HEK293 (cell line): Measurements from ENCODE around the gene C1QL1.

ENCODE experiments used
- CTCF ChIA-PET: fragments of 350-600 bp; formaldehyde crosslinking; extraction: SDS; loops from one replicate; lab custom pipeline; 2021; ENCODE audit warnings: antibody characterized with exemption; lab: Yijun Ruan, JAX
- POLR2A ChIA-PET: fragments of 300-600 bp; formaldehyde crosslinking; extraction: SDS; loops from one replicate; lab custom pipeline; 2020; ENCODE audit warnings: antibody characterized with exemption, inconsistent platforms; lab: Yijun Ruan, JAX
- H3K27ac ChIP-seq: fragments of 200-500 bp; sonication (Bioruptor generic); 2 replicates; pipeline ENCODE4 v1.5.1; 2014; ENCODE audit warnings: low read depth, low read length, control low read depth, inconsistent platforms; ENCODE audit errors: extremely low read depth
- H3K36me3 ChIP-seq, 2 experiments: fragments of 200-500 bp in 1 of 2; sonication (Bioruptor generic) in 1 of 2; 1 replicate in 1 of 2; 2 replicates in 1 of 2; pipeline ENCODE4 v1.5.1; 2014 to 2017; ENCODE audit warnings: inconsistent platforms in 2 of 2, low read length in 2 of 2; ENCODE audit not compliant: control insufficient read depth in 2 of 2, insufficient read depth in 1 of 2
- H3K4me1 ChIP-seq: fragments of 200-500 bp; sonication (Bioruptor generic); 2 replicates; pipeline ENCODE4 v1.5.1; 2014; ENCODE audit warnings: mild to moderate bottlenecking, low read length, inconsistent platforms; ENCODE audit not compliant: control insufficient read depth, insufficient read depth
- H3K4me3 ChIP-seq: 2 replicates; pipeline ENCODE4 v1.5.1; 2011; ENCODE audit warnings: low read depth, mild to moderate bottlenecking, control low read depth, low read length, moderate library complexity
- H3K9me3 ChIP-seq: fragments of 200-500 bp; sonication (Bioruptor generic); 2 replicates; pipeline ENCODE4 v1.5.1; 2014; ENCODE audit warnings: low read depth, low read length, inconsistent platforms; ENCODE audit not compliant: control insufficient read depth, insufficient read depth
- KLF8 ChIP-seq: fragments of 450-650 bp; formaldehyde crosslinking; IDR thresholded peaks from 2 replicates; pipeline ENCODE4 v1.5.1; 2016; ENCODE audit warnings: missing biosample characterization, missing genetic modification characterization
- PRDM1 ChIP-seq: fragments of 450-650 bp; formaldehyde crosslinking; IDR thresholded peaks from 2 replicates; pipeline ENCODE4; 2016; ENCODE audit warnings: missing biosample characterization, missing genetic modification characterization
- SETDB1 ChIP-seq: IDR thresholded peaks from one replicate; pipeline ENCODE4 v1.6.1; 2017; ENCODE audit warnings: mild to moderate bottlenecking, low read length, moderate library complexity, mixed read lengths; ENCODE audit not compliant: insufficient read length
- TRIM28 ChIP-seq: IDR thresholded peaks from 2 replicates; pipeline ENCODE4 v1.6.1; 2011; ENCODE audit warnings: low read length, control low read depth, borderline replicate concordance
- YY2 ChIP-seq: fragments of 450-650 bp; formaldehyde crosslinking; IDR thresholded peaks from 2 replicates; pipeline ENCODE4 v1.5.1; 2016; ENCODE audit warnings: missing biosample characterization, missing genetic modification characterization
- ZBTB17 ChIP-seq: fragments of 450-650 bp; formaldehyde crosslinking; IDR thresholded peaks from 2 replicates; pipeline ENCODE4 v1.5.1; 2016; ENCODE audit warnings: missing biosample characterization, missing genetic modification characterization
- ZBTB48 ChIP-seq: fragments of 450-650 bp; formaldehyde crosslinking; IDR thresholded peaks from 2 replicates; pipeline ENCODE4 v1.5.1; 2016; ENCODE audit warnings: missing biosample characterization, missing genetic modification characterization
- ZNF26 ChIP-seq: fragments of 450-650 bp; formaldehyde crosslinking; IDR thresholded peaks from 2 replicates; pipeline ENCODE4 v1.5.1; 2016; ENCODE audit warnings: missing biosample characterization, missing genetic modification characterization
- ZNF423 ChIP-seq: fragments of 450-650 bp; formaldehyde crosslinking; IDR thresholded peaks from 2 replicates; pipeline ENCODE4 v1.5.1; 2016; ENCODE audit warnings: missing biosample characterization, missing genetic modification characterization
- ZNF501 ChIP-seq: fragments of 450-650 bp; formaldehyde crosslinking; IDR thresholded peaks from 2 replicates; pipeline ENCODE4 v1.5.1; 2016; ENCODE audit warnings: missing biosample characterization, missing genetic modification characterization
- ZNF529 ChIP-seq: fragments of 450-650 bp; formaldehyde crosslinking; IDR thresholded peaks from 2 replicates; pipeline ENCODE4 v1.5.1; 2017; ENCODE audit warnings: missing genetic modification characterization, missing biosample characterization; ENCODE audit not compliant: insufficient replicate concordance
- ZNF544 ChIP-seq: fragments of 450-650 bp; formaldehyde crosslinking; IDR thresholded peaks from 2 replicates; pipeline ENCODE4 v1.5.0; 2017; ENCODE audit warnings: missing biosample characterization, missing genetic modification characterization
- ZNF555 ChIP-seq: fragments of 450-650 bp; formaldehyde crosslinking; conservative IDR thresholded peaks from 2 replicates; pipeline ENCODE4 v1.5.1; 2017; ENCODE audit warnings: missing biosample characterization, mild to moderate bottlenecking, missing genetic modification characterization, inconsistent platforms
- ZNF585B ChIP-seq: fragments of 450-650 bp; formaldehyde crosslinking; IDR thresholded peaks from 2 replicates; pipeline ENCODE4 v1.5.1; 2016; ENCODE audit warnings: missing biosample characterization, missing genetic modification characterization
- ZNF677 ChIP-seq: fragments of 450-650 bp; IDR thresholded peaks from 2 replicates; pipeline ENCODE4 v1.5.0; 2018; ENCODE audit warnings: missing biosample characterization, mild to moderate bottlenecking, missing genetic modification characterization, moderate library complexity
- ZNF785 ChIP-seq: fragments of 450-650 bp; formaldehyde crosslinking; IDR thresholded peaks from 2 replicates; pipeline ENCODE4 v1.5.1; 2016; ENCODE audit warnings: missing biosample characterization, missing genetic modification characterization
- TF ChIP-seq, protein P1 (sequence below): fragments of 450-650 bp; formaldehyde crosslinking; IDR thresholded peaks from 2 replicates; pipeline ENCODE4 v1.5.1; 2016; ENCODE audit warnings: missing biosample characterization, missing genetic modification characterization
- TF ChIP-seq, protein P2 (sequence below): fragments of 450-650 bp; formaldehyde crosslinking; IDR thresholded peaks from 2 replicates; pipeline ENCODE4 v1.5.1; 2016; ENCODE audit warnings: missing biosample characterization, missing genetic modification characterization
- TF ChIP-seq, protein P3 (sequence below): fragments of 450-650 bp; formaldehyde crosslinking; IDR thresholded peaks from 2 replicates; pipeline ENCODE4 v1.5.1; 2016; ENCODE audit warnings: missing biosample characterization, missing genetic modification characterization, borderline replicate concordance

The C1QL1 gene

DNA sequence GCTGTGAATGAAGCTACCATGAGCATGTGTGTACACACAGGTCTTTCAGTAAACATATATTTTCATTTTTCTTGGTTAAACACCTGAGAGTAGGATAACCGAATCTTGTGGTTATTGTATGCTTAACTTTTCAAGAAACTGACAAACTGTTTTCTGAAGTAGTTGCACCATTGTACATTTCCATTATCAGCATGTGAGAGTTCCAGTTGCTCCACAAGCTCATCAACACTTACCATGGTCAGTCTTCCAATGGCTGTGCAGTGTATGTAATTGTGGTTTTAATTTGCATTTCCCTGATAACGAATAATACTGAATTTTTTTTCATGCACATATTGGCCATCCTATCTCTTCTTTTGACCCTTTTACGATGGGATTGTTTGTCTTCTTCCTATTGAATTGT is 31.3 kb upstream of the C1QL1 start (continued):
- TF ChIP-seq ZNF529 (tag by site-specific recombination), result peak; percentile 60
- TF ChIP-seq ZNF677 (tag by site-specific recombination), result no peak
- TF ChIP-seq ZNF785 (tag by site-specific recombination), result no peak
- peak; percentile 89 for TF ChIP-seq SETDB1
- TF ChIP-seq ZNF423, result no peak
- no peak for TF ChIP-seq ZNF501 (tag by site-specific recombination)
- TF ChIP-seq ZNF555, result no peak
- TF ChIP-seq TRIM28, result peak; percentile 86; the same call in 1 of the 2 replicates
- no peak for TF ChIP-seq PRDM1 (tag by site-specific recombination)

DNA sequence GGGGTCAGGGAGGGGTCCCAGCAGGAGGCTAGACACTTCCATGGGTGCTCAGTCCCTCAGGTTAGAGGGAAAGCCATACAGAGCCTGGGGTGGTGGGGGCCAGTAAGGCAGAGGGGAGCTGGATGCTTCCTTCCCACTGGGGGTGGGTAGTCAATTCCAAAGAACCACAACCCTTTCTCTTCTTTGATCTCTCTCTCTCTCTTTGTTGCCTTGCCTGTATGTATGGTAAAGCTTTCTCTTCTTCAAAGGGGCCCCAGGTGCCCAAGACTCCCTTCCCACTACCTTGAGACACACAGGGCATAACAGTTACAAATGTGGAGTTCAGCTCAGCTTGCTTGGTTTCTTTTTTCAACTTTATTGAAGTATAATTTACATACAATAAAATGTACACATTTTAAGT is 30.5 kb upstream of the C1QL1 start:
- CTCF ChIA-PET, result interaction anchor here (0.6 to 1.6 kb wide), 9 partner anchors 11 to 315 kb away, joined by 3 to 9 read pairs (median 3); partner anchors contain the start of gene ACBD4
- H3K36me3 ChIP-seq, result no peaks in the 10 kb centered on the region
- POLR2A ChIA-PET, result interaction anchor here (0.5 to 1.4 kb wide), 2 partner anchors 52 to 75 kb away, joined by 3 to 5 read pairs; no protein-coding TSS in a partner anchor

More for the DNA sequence above, 30.5 kb upstream of the C1QL1 start:
- Histone ChIP-seq H3K4me3 (no peak overlapping the region), H3K4me1 (0 out of 2 replicates have a peak, but pooled peaks cover 3% of the 10 kb centered on the region), H3K9me3 (0 out of 2 replicates have a peak, but pooled peaks cover 2% of the 10 kb centered on the region), H3K27ac (no peak overlapping the region)
- TF ChIP-seq ZNF585B, result no peak
- TF ChIP-seq KLF8 (tag by site-specific recombination), result no peak
- no peak for TF ChIP-seq ZBTB17
- TF ChIP-seq, protein P1, sequence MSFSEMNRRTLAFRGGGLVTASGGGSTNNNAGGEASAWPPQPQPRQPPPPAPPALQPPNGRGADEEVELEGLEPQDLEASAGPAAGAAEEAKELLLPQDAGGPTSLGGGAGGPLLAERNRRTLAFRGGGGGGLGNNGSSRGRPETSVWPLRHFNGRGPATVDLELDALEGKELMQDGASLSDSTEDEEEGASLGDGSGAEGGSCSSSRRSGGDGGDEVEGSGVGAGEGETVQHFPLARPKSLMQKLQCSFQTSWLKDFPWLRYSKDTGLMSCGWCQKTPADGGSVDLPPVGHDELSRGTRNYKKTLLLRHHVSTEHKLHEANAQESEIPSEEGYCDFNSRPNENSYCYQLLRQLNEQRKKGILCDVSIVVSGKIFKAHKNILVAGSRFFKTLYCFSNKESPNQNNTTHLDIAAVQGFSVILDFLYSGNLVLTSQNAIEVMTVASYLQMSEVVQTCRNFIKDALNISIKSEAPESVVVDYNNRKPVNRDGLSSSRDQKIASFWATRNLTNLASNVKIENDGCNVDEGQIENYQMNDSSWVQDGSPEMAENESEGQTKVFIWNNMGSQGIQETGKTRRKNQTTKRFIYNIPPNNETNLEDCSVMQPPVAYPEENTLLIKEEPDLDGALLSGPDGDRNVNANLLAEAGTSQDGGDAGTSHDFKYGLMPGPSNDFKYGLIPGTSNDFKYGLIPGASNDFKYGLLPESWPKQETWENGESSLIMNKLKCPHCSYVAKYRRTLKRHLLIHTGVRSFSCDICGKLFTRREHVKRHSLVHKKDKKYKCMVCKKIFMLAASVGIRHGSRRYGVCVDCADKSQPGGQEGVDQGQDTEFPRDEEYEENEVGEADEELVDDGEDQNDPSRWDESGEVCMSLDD, result no peak
- TF ChIP-seq ZNF544 (tag by site-specific recombination), result no peak
- TF ChIP-seq, protein P2, sequence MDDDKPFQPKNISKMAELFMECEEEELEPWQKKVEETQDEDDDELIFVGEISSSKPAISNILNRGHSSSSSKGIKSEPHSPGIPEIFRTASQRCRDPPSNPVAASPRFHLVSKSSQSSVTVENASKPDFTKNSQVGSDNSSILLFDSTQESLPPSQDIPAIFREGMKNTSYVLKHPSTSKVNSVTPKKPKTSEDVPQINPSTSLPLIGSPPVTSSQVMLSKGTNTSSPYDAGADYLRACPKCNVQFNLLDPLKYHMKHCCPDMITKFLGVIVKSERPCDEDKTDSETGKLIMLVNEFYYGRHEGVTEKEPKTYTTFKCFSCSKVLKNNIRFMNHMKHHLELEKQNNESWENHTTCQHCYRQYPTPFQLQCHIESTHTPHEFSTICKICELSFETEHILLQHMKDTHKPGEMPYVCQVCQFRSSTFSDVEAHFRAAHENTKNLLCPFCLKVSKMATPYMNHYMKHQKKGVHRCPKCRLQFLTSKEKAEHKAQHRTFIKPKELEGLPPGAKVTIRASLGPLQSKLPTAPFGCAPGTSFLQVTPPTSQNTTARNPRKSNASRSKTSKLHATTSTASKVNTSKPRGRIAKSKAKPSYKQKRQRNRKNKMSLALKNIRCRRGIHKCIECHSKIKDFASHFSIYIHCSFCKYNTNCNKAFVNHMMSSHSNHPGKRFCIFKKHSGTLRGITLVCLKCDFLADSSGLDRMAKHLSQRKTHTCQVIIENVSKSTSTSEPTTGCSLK, result no peak
- no peak for TF ChIP-seq YY2
- no peak for TF ChIP-seq ZBTB48 (tag by site-specific recombination)
- TF ChIP-seq, protein P3, sequence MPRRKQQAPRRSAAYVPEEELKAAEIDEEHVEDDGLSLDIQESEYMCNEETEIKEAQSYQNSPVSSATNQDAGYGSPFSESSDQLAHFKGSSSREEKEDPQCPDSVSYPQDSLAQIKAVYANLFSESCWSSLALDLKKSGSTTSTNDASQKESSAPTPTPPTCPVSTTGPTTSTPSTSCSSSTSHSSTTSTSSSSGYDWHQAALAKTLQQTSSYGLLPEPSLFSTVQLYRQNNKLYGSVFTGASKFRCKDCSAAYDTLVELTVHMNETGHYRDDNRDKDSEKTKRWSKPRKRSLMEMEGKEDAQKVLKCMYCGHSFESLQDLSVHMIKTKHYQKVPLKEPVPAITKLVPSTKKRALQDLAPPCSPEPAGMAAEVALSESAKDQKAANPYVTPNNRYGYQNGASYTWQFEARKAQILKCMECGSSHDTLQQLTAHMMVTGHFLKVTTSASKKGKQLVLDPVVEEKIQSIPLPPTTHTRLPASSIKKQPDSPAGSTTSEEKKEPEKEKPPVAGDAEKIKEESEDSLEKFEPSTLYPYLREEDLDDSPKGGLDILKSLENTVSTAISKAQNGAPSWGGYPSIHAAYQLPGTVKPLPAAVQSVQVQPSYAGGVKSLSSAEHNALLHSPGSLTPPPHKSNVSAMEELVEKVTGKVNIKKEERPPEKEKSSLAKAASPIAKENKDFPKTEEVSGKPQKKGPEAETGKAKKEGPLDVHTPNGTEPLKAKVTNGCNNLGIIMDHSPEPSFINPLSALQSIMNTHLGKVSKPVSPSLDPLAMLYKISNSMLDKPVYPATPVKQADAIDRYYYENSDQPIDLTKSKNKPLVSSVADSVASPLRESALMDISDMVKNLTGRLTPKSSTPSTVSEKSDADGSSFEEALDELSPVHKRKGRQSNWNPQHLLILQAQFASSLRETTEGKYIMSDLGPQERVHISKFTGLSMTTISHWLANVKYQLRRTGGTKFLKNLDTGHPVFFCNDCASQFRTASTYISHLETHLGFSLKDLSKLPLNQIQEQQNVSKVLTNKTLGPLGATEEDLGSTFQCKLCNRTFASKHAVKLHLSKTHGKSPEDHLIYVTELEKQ (tag by site-specific recombination), result no peak
- TF ChIP-seq ZNF26 (tag by site-specific recombination), result no peak
- TF ChIP-seq, all 188 proteins: peak for 0
